HEK293T (cell line): ENCODE data around the gene NFIA.

Experiments
- ARNT ChIP-seq: fragments of 450-650 bp; IDR thresholded peaks from 2 replicates; pipeline ENCODE4 v1.6.1; 2017; ENCODE audit warnings: mild to moderate bottlenecking
- BHLHE40 ChIP-seq: fragments of 450-650 bp; IDR thresholded peaks from 2 replicates; pipeline ENCODE4 v1.6.1; 2016; ENCODE audit warnings: mild to moderate bottlenecking, moderate library complexity, borderline replicate concordance
- CTBP1 ChIP-seq: fragments of 450-650 bp; IDR thresholded peaks from 2 replicates; pipeline ENCODE4 v1.6.1; 2016; ENCODE audit warnings: borderline replicate concordance
- FOXA1 ChIP-seq: fragments of 450-650 bp; IDR thresholded peaks from 2 replicates; pipeline ENCODE4 v1.6.1; 2016; ENCODE audit warnings: mild to moderate bottlenecking
- FOXK2 ChIP-seq: fragments of 450-650 bp; IDR thresholded peaks from 2 replicates; pipeline ENCODE4 v1.6.1; 2016; ENCODE audit warnings: mild to moderate bottlenecking
- FOXM1 ChIP-seq: fragments of 450-650 bp; IDR thresholded peaks from 2 replicates; pipeline ENCODE4 v1.6.1; 2017; ENCODE audit warnings: mild to moderate bottlenecking, borderline replicate concordance
- HDGF ChIP-seq: fragments of 450-650 bp; IDR thresholded peaks from 2 replicates; pipeline ENCODE4 v1.6.1; 2017; ENCODE audit warnings: antibody characterized with exemption, borderline replicate concordance
- L3MBTL2 ChIP-seq: fragments of 450-650 bp; conservative IDR thresholded peaks from 2 replicates; pipeline ENCODE4 v1.6.1; 2016; ENCODE audit warnings: mild to moderate bottlenecking
- NFRKB ChIP-seq: fragments of 450-650 bp; IDR thresholded peaks from 2 replicates; pipeline ENCODE4 v1.6.1; 2016; ENCODE audit warnings: mild to moderate bottlenecking, moderate library complexity
- SP1 ChIP-seq: fragments of 450-650 bp; IDR thresholded peaks from 2 replicates; pipeline ENCODE4 v1.6.1; 2017
- SUZ12 ChIP-seq: fragments of 450-650 bp; IDR thresholded peaks from 2 replicates; pipeline ENCODE4 v1.6.1; 2016; ENCODE audit warnings: mild to moderate bottlenecking
- ZNF384 ChIP-seq: fragments of 450-650 bp; IDR thresholded peaks from 2 replicates; pipeline ENCODE4 v1.6.1; 2016
- TF ChIP-seq, protein P1 (sequence below): fragments of 450-650 bp; IDR thresholded peaks from 2 replicates; pipeline ENCODE4 v1.6.1; 2016

DNA sequence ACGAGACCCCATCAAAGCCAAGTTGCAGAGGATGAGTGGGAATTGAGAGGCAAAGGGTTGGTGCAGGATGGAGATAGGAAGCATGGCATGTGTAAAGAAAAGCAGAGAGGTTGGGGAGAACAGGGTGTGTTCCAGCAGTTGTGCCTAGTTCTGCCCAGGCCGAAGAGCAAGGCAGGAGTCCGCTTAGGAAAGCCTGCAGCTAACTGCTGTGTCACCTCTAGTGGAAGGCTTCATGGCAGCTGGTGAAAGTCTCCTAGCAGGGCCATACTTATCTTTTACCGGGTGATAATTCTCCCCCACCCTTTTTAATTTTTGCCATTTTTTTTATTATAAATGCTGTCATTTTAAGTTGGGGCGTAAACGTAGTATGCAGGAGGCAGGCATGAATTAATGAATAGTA is 93.6 kb downstream of the NFIA start:
- no peak for TF ChIP-seq BHLHE40
- TF ChIP-seq FOXA1 = no peak
- no peak for TF ChIP-seq FOXM1
- no peak for TF ChIP-seq SUZ12
- TF ChIP-seq SP1 = no peak
- no peak for TF ChIP-seq ZNF384
- no peak for TF ChIP-seq ARNT
- TF ChIP-seq, protein P1, sequence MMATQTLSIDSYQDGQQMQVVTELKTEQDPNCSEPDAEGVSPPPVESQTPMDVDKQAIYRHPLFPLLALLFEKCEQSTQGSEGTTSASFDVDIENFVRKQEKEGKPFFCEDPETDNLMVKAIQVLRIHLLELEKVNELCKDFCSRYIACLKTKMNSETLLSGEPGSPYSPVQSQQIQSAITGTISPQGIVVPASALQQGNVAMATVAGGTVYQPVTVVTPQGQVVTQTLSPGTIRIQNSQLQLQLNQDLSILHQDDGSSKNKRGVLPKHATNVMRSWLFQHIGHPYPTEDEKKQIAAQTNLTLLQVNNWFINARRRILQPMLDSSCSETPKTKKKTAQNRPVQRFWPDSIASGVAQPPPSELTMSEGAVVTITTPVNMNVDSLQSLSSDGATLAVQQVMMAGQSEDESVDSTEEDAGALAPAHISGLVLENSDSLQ = no peak
- TF ChIP-seq NFRKB = no peak
- TF ChIP-seq L3MBTL2 = no peak
- TF ChIP-seq FOXK2 = no peak
- no peak for TF ChIP-seq CTBP1
- no peak for TF ChIP-seq HDGF
